ENCODE results near the gene CERK.

GRCh38 chr22:46694416-46695170, 43.5 kb downstream of the CERK start:
- TF ChIP-seq EZH2 (IDR thresholded peaks at IDR 0.05) (no peak), POLR2AphosphoS5 (IDR thresholded peaks at IDR 0.05; ENCODE audit: borderline replicate concordance, low read depth, low read length) (no peak)

All from SK-N-MC (cell line).